Skin of body (tissue), 2 donors: ENCODE data around the gene NMS. TPM values are rescaled to one million over a fixed set of nuclear protein-coding genes. Genes with fewer than 3 reads are reported as not detected.
"Not testable (repeated sequence)": the region's sequence is repeated elsewhere in the genome, so short reads cannot be mapped to it uniquely, and the experiment has no call there.

Experiments used
- DNase-seq: peaks from one replicate; lab custom pipeline; 2025; lab: John Stamatoyannopoulos, UW
- total RNA-seq: library from RNA; depleted of rRNA; stranded (reverse); fragments of >200 nt; gene quantifications from one replicate; pipeline ENCODE4 v1.2.3, GENCODE V29; 2014

NMS gene
- not detected for total RNA-seq

- no peak for DNase-seq
Measured at GRCh38 chr2:100470182-100470581, at the start of gene NMS. Gene NMS (plus strand): TSS chr2:100470482. CDS start chr2:100470489, 7 bp downstream.

GRCh38 chr2:100422320-100423055, 47.8 kb upstream of the NMS start:
- no peak for DNase-seq

- DNase-seq = no peak
Measured at GRCh38 chr2:100423631-100424030, 46.7 kb upstream of the NMS start.

GRCh38 chr2:100424277-100424875, 45.9 kb upstream of the NMS start:
- DNase-seq = no peak

- DNase-seq = no peak
Measured at GRCh38 chr2:100425107-100425506, 45.2 kb upstream of the NMS start.

- DNase-seq = no peak
Measured at GRCh38 chr2:100425573-100426383, 44.5 kb upstream of the NMS start.

- DNase-seq = no peak
Measured at GRCh38 chr2:100426384-100426720, 43.9 kb upstream of the NMS start.

- no peak for DNase-seq
Measured at GRCh38 chr2:100427111-100427510, 43.2 kb upstream of the NMS start.

- no peak for DNase-seq
Measured at GRCh38 chr2:100427627-100428258, 42.5 kb upstream of the NMS start.

GRCh38 chr2:100429726-100430125, 40.6 kb upstream of the NMS start:
- DNase-seq = no peak

- DNase-seq = no peak
Measured at GRCh38 chr2:100437751-100438150, 32.5 kb upstream of the NMS start.

GRCh38 chr2:100446696-100447095, 23.6 kb upstream of the NMS start:
- no peak for DNase-seq

- DNase-seq = no peak
Measured at GRCh38 chr2:100451092-100451491, 19.2 kb upstream of the NMS start.

- no peak for DNase-seq
Measured at GRCh38 chr2:100451734-100452133, 18.5 kb upstream of the NMS start.

GRCh38 chr2:100453853-100454252, 16.4 kb upstream of the NMS start:
- DNase-seq = no peak

GRCh38 chr2:100456357-100456756, 13.9 kb upstream of the NMS start:
- not testable (repeated sequence) for DNase-seq

- DNase-seq = no peak
Measured at GRCh38 chr2:100460904-100461530, 9.3 kb upstream of the NMS start.

GRCh38 chr2:100470898-100471514, 724 bp downstream of the NMS start:
- no peak for DNase-seq

GRCh38 chr2:100476606-100477005, 6.3 kb downstream of the NMS start:
- DNase-seq = no peak

GRCh38 chr2:100482741-100483140, 12.5 kb downstream of the NMS start:
- no peak for DNase-seq

GRCh38 chr2:100483895-100484294, 13.6 kb downstream of the NMS start:
- no peak for DNase-seq
